Brain microvascular endothelial cell (primary cell): Measurements from ENCODE around the gene FRAS1.
"Not testable (repeated sequence)": the region's sequence is repeated elsewhere in the genome, so short reads cannot be mapped to it uniquely, and the experiment has no call there.

Source experiments
- DNase-seq: peaks from one replicate; pipeline ENCODE4 v3.0.0-alpha.2; 2020
- H3K27ac ChIP-seq: fragments of 250-450 bp; sonication (Bioruptor Pico); 2 replicates; pipeline ENCODE4 v1.5.1; 2020; ENCODE audit warnings: mild to moderate bottlenecking, moderate library complexity
- H3K27me3 ChIP-seq: fragments of 250-450 bp; sonication (Bioruptor Pico); replicated peaks from 2 replicates; pipeline ENCODE4 v1.5.1; 2020; ENCODE audit warnings: mild to moderate bottlenecking
- H3K36me3 ChIP-seq: fragments of 250-450 bp; sonication (Bioruptor Pico); replicated peaks from 2 replicates; pipeline ENCODE4 v1.5.1; 2020; ENCODE audit warnings: mild to moderate bottlenecking
- H3K4me3 ChIP-seq: 2 replicates; pipeline ENCODE4 v1.5.1; 2011; ENCODE audit warnings: low read depth, mild to moderate bottlenecking, control low read depth, low read length, moderate library complexity
- CTCF ChIP-seq: IDR thresholded peaks from 2 replicates; pipeline ENCODE4 v1.5.1; 2011; ENCODE audit warnings: low read depth, mild to moderate bottlenecking, moderate library complexity, low read length, control low read depth, inconsistent platforms; ENCODE audit errors: missing control alignments
- in situ Hi-C: cut with HindIII; loops from 2 replicates; pipeline ENCODE4 v1.10.0; 2017; ENCODE audit warnings: low sequenced_read_pairs, low pct_ligation_motif_present

FRAS1 gene

GRCh38 chr4:78322032-78322431, 264.9 kb downstream of the FRAS1 start:
- in situ Hi-C loops, result no loop called here
- Histone ChIP-seq H3K27ac (no peak overlapping the region), H3K36me3 (no peaks in the 10 kb centered on the region), H3K4me3 (no peak overlapping the region), H3K27me3 (no peaks in the 10 kb centered on the region)
- TF ChIP-seq CTCF, result no peak
- no peak for DNase-seq

GRCh38 chr4:78323439-78323838, 266.3 kb downstream of the FRAS1 start:
- in situ Hi-C loops, result no loop called here
- H3K27me3 ChIP-seq, result no peaks in the 10 kb centered on the region

GRCh38 chr4:78324625-78325024, 267.5 kb downstream of the FRAS1 start:
- DNase-seq, result no peak
- H3K4me3 ChIP-seq, result no peak overlapping the region
- in situ Hi-C loops, result no loop called here
- no peaks in the 10 kb centered on the region for H3K27me3 ChIP-seq
- TF ChIP-seq CTCF, result no peak
- H3K36me3 ChIP-seq, result no peaks in the 10 kb centered on the region
- H3K27ac ChIP-seq, result no peak overlapping the region

More at GRCh38 chr4:78323439-78323838, 266.3 kb downstream of the FRAS1 start:
- Histone ChIP-seq H3K36me3 (no peaks in the 10 kb centered on the region), H3K4me3 (no peak overlapping the region), H3K27ac (no peak overlapping the region)
- no peak for TF ChIP-seq CTCF
- no peak for DNase-seq

- TF ChIP-seq CTCF, result no peak
- H3K36me3 ChIP-seq, result no peaks in the 10 kb centered on the region
- no peak overlapping the region for H3K27ac ChIP-seq
- no peaks in the 10 kb centered on the region for H3K27me3 ChIP-seq
- H3K4me3 ChIP-seq, result no peak overlapping the region
- no peak for DNase-seq
- in situ Hi-C loops, result no loop called here
Measured at GRCh38 chr4:78325271-78326157, 268.4 kb downstream of the FRAS1 start.

- H3K36me3 ChIP-seq, H3K4me3 ChIP-seq, DNase-seq, H3K27me3 ChIP-seq, H3K27ac ChIP-seq, in situ Hi-C loops: not testable (repeated sequence)
Measured at GRCh38 chr4:78328591-78328990, 271.5 kb downstream of the FRAS1 start.

- DNase-seq, result no peak
- in situ Hi-C loops, result no loop called here
- no peak overlapping the region for H3K4me3 ChIP-seq
- H3K27ac ChIP-seq, result no peak overlapping the region
- no peaks in the 10 kb centered on the region for H3K36me3 ChIP-seq
- no peaks in the 10 kb centered on the region for H3K27me3 ChIP-seq
- no peak for TF ChIP-seq CTCF
Measured at GRCh38 chr4:78331186-78331585, 274.1 kb downstream of the FRAS1 start.
